GM12878 (cell line): ENCODE measurements around the gene ADAMTS2. TPM values are rescaled to one million over a fixed set of nuclear protein-coding genes. Genes with fewer than 3 reads are reported as not detected.

ENCODE experiments used
- ATAC-seq: fragments of 200-7000 bp; cut with Tn5 transposase; 3 replicates; pipeline ENCODE4 v1.9.1; 2020; ENCODE audit warnings: mild to moderate bottlenecking, moderate library complexity
- BruUV-seq: library from RNA; stranded (reverse); fragments of 400-500 nt; replicated peaks from 2 replicates; lab custom pipeline; 2021; lab: Mats Ljungman, UMichigan
- CTCF ChIA-PET: fragments of 300-600 bp; sonication (Branson Sonifier 250); formaldehyde crosslinking; extraction: SDS; loops from one replicate; lab custom pipeline; 2021; ENCODE audit warnings: inconsistent platforms; lab: Yijun Ruan, JAX
- POLR2A ChIA-PET: fragments of 350-600 bp; formaldehyde crosslinking; extraction: SDS; loops from one replicate; lab custom pipeline; 2021; ENCODE audit warnings: inconsistent platforms; lab: Charles Lee
- RAD21 ChIA-PET: fragments of 300-600 bp; sonication (Branson Sonifier 250); formaldehyde crosslinking; loops from one replicate; lab custom pipeline; 2023; ENCODE audit warnings: antibody characterized with exemption; ENCODE audit not compliant: unreplicated experiment; lab: Charles Lee
- SMC1A ChIA-PET: fragments of 300-600 bp; sonication (Branson Sonifier 250); formaldehyde crosslinking; loops from one replicate; lab custom pipeline; 2023; ENCODE audit not compliant: unreplicated experiment, uncharacterized antibody; lab: Charles Lee
- DNase-seq: peaks from one replicate; pipeline ENCODE4 v3.0.0-alpha.2; 2011; ENCODE audit warnings: low read depth, low spot score
- FAIRE-seq: peaks from 3 replicates; lab custom pipeline; 2011; peaks lifted over from hg19 to GRCh38; lab: Jason Lieb, UNC
- H2AFZ ChIP-seq: 2 replicates; pipeline ENCODE4 v1.6.0; 2011; ENCODE audit warnings: low read depth, low read length, control low read depth; ENCODE audit not compliant: control insufficient read depth
- H3K27ac ChIP-seq: 2 replicates; pipeline ENCODE4 v1.5.1; 2011; ENCODE audit warnings: control low read depth; ENCODE audit not compliant: control insufficient read depth, insufficient read depth
- H3K27me3 ChIP-seq, 2 experiments: replicated peaks in 1 of 2; 2 replicates each; pipeline versions ENCODE4 v1.6.0 to v1.6.1; 2011; ENCODE audit warnings: low read length in 1 of 2; ENCODE audit not compliant: control insufficient read depth in 2 of 2, insufficient read depth in 2 of 2
- H3K36me3 ChIP-seq, 2 experiments: 2 replicates each; pipeline ENCODE4 v1.5.1; 2011; ENCODE audit warnings: low read length in 1 of 2; ENCODE audit not compliant: control insufficient read depth in 2 of 2, insufficient read depth in 2 of 2
- H3K4me1 ChIP-seq: 2 replicates; pipeline ENCODE4 v1.6.1; 2011; ENCODE audit warnings: mild to moderate bottlenecking, low read length, moderate library complexity, mixed read lengths; ENCODE audit not compliant: control insufficient read depth, insufficient read depth
- H3K4me2 ChIP-seq: 2 replicates; pipeline ENCODE4 v1.6.0; 2011; ENCODE audit warnings: control low read depth; ENCODE audit not compliant: control insufficient read depth, insufficient read depth
- H3K4me3 ChIP-seq: fragments of 200-600 bp; sonication (generic); 2 replicates; pipeline ENCODE4 v1.5.1; 2016
- H3K79me2 ChIP-seq: 2 replicates; pipeline ENCODE4 v1.6.0; 2011; ENCODE audit warnings: low read length; ENCODE audit not compliant: control insufficient read depth, insufficient read depth
- H3K9ac ChIP-seq: 2 replicates; pipeline ENCODE4 v1.8.0; 2011; ENCODE audit warnings: low read length, control low read depth, mixed read lengths; ENCODE audit not compliant: control insufficient read depth, insufficient read depth
- H3K9me3 ChIP-seq: replicated peaks from 3 replicates; pipeline ENCODE4 v1.5.1; 2011; ENCODE audit warnings: mild to moderate bottlenecking, low read length; ENCODE audit not compliant: control insufficient read depth, insufficient read depth
- H4K20me1 ChIP-seq: 2 replicates; pipeline ENCODE4 v1.6.0; 2011; ENCODE audit not compliant: control insufficient read depth, insufficient read depth
- CBFB ChIP-seq: IDR thresholded peaks from 2 replicates; pipeline ENCODE4 v1.6.1; 2016; ENCODE audit warnings: antibody characterized with exemption, low read depth
- CREB1 ChIP-seq: IDR thresholded peaks from 2 replicates; pipeline ENCODE4 v1.6.1; 2012; ENCODE audit warnings: low read depth, mild to moderate bottlenecking, inconsistent platforms
- CREM ChIP-seq: IDR thresholded peaks from 2 replicates; pipeline ENCODE4 v1.6.1; 2014; ENCODE audit warnings: antibody characterized with exemption, low read depth
- LARP7 ChIP-seq: fragments of 450-650 bp; IDR thresholded peaks from 2 replicates; pipeline ENCODE4 v1.6.1; 2017; ENCODE audit warnings: mild to moderate bottlenecking
- MEF2A ChIP-seq: IDR thresholded peaks from 2 replicates; pipeline ENCODE4 v1.6.1; 2011; ENCODE audit warnings: low read depth, mild to moderate bottlenecking, low read length, moderate library complexity; ENCODE audit not compliant: insufficient read depth
- NFIC ChIP-seq: IDR thresholded peaks from 2 replicates; pipeline ENCODE4 v1.6.1; 2012; ENCODE audit warnings: low read depth, mild to moderate bottlenecking, inconsistent platforms, low read length, moderate library complexity
- SMAD5 ChIP-seq: IDR thresholded peaks from 2 replicates; pipeline ENCODE4 v1.6.1; 2016; ENCODE audit warnings: antibody characterized with exemption, low read depth
- SPI1 ChIP-seq: IDR thresholded peaks from 2 replicates; pipeline ENCODE4 v1.6.1; 2011; ENCODE audit warnings: low read depth, mild to moderate bottlenecking, low read length, moderate library complexity, borderline replicate concordance; ENCODE audit not compliant: insufficient read depth
- SREBF2 ChIP-seq: IDR thresholded peaks from 2 replicates; pipeline ENCODE4 v1.6.1; 2012; ENCODE audit warnings: mild to moderate bottlenecking, low read length
- SUPT20H ChIP-seq: IDR thresholded peaks from 2 replicates; pipeline ENCODE4 v1.6.1; 2011; ENCODE audit warnings: low read depth, mild to moderate bottlenecking, low read length, moderate library complexity, borderline replicate concordance; ENCODE audit not compliant: control insufficient read depth
- TCF12 ChIP-seq: IDR thresholded peaks from 2 replicates; pipeline ENCODE4 v1.6.1; 2011; ENCODE audit warnings: low read depth, mild to moderate bottlenecking, low read length
- TCF7 ChIP-seq: IDR thresholded peaks from 2 replicates; pipeline ENCODE4 v1.6.1; 2014; ENCODE audit warnings: antibody characterized with exemption, borderline replicate concordance
- ZNF622 ChIP-seq: fragments of 450-650 bp; IDR thresholded peaks from 2 replicates; pipeline ENCODE4 v1.6.1; 2017; ENCODE audit warnings: mild to moderate bottlenecking, inconsistent platforms
- ZSCAN29 ChIP-seq: fragments of 450-650 bp; IDR thresholded peaks from 2 replicates; pipeline ENCODE4 v1.6.1; 2017; ENCODE audit warnings: mild to moderate bottlenecking, moderate library complexity
- WGBS: methylation state at CpG from one replicate; pipeline ENCODE4 v1.1.6; 2016; ENCODE audit warnings: low lambda C conversion rate; ENCODE audit not compliant: insufficient replicate concordance, insufficient coverage; ENCODE audit errors: missing lambda C conversion rate; 5-methylcytosine and 5-hydroxymethylcytosine counted together
- in situ Hi-C: fragments of 300-500 bp; cut with MboI; formaldehyde crosslinking; loops from 9 replicates; pipeline ENCODE4 v1.14.3; 2018; ENCODE audit warnings: mixed read lengths
- intact Hi-C: fragments of 100-400 bp; cut with micrococcal nuclease; formaldehyde crosslinking; loops from one replicate; pipeline ENCODE4 v1.14.2; 2022; ENCODE audit not compliant: unreplicated experiment
- polyA plus RNA-seq, 11 experiments: library from polyadenylated mRNA; depleted of rRNA in 4 of 11; unstranded in 6 of 11; stranded (reverse) in 5 of 11; fragments of >200 nt; fragmentation: Nextera tagmentation in 4 of 11; fragmentation: Illumina TruSeq in 1 of 11; extraction: Ambion mirVana in 4 of 11; extraction: Trizol in 1 of 11; gene quantifications; 1 replicate in 1 of 11; 2 replicates in 10 of 11; pipeline versions ENCODE4 v1.2.1 to v1.2.3, GENCODE V29; 2011 to 2016; ENCODE audit warnings: inconsistent platforms in 2 of 11, missing spikeins in 2 of 11, low read depth in 1 of 11
- total RNA-seq, 4 experiments: library from RNA; depleted of rRNA in 3 of 4; stranded (reverse); fragments of >200 nt in 3 of 4; fragmentation: Illumina TruSeq in 1 of 4; extraction: Trizol in 1 of 4; gene quantifications; 2 replicates each; pipeline versions ENCODE4 v1.2.1 to v1.2.3, GENCODE V29; 2013 to 2021
- TF ChIP-seq, protein P1 (sequence below): fragments of 450-650 bp; formaldehyde crosslinking; IDR thresholded peaks from 2 replicates; pipeline ENCODE4 v1.4.0; 2020; ENCODE audit warnings: mild to moderate bottlenecking, moderate library complexity
- TF ChIP-seq, protein P2 (sequence below): fragments of 450-650 bp; IDR thresholded peaks from 2 replicates; pipeline ENCODE4 v1.6.1; 2017; ENCODE audit warnings: mild to moderate bottlenecking, low read depth, inconsistent platforms; ENCODE audit not compliant: poor library complexity, severe bottlenecking
- TF ChIP-seq, protein P3 (sequence below): fragments of 450-650 bp; IDR thresholded peaks from 2 replicates; pipeline ENCODE4 v1.6.1; 2016; ENCODE audit warnings: mild to moderate bottlenecking
- TF ChIP-seq, protein P4 (sequence below): fragments of 450-650 bp; IDR thresholded peaks from 2 replicates; pipeline ENCODE4 v1.6.1; 2017; ENCODE audit warnings: low read depth, mild to moderate bottlenecking, moderate library complexity

ADAMTS2 gene
- total and polyA plus RNA-seq, 10 of the 15 experiments (the other 5 are each of a cell fraction or from before 2014, with no cell fraction given) = 0.03 to 0.05 TPM; not detected in 8

DNA sequence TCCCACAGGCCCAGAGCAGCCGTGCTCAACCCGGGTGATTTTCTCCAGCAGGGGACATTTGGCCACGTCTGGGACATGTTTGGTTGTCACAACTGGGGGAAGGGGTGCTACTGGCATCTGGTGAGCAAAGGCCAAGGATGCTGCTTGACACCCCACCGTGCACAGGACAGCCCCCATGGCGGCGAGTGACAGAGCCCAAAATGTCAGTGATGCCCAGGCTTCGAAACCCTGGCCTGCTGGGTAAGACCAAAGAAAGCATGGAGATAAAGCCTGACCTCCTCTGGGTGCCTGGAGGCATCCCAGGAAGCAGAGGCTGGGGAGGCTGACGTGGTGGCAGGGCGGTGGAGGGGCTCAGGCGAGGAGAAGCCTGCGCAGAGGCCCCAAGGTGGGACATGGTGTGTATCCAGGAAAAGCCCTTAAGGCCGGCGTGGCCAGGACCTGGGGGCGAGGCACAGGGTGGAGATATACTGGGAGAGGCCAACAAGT lies 218.7 kb downstream of the ADAMTS2 start:
- RAD21 ChIA-PET = no interaction called here
- Histone ChIP-seq H3K27ac (no peak overlapping the region), H3K4me2 (no peak overlapping the region), H3K9ac (no peak overlapping the region), H3K36me3 (no peaks in the 10 kb centered on the region), H3K79me2 (no peaks in the 10 kb centered on the region), H3K9me3 (peaks cover 3% of the 10 kb centered on the region; the same call in 1 of the 3 replicates), H3K4me3 (no peak overlapping the region), H3K4me1 (no peaks in the 10 kb centered on the region), H3K27me3 (no peaks in the 10 kb centered on the region), H2AFZ (no peak overlapping the region), H4K20me1 (no peaks in the 10 kb centered on the region)
- ATAC-seq (no peak), FAIRE-seq (no peak), DNase-seq (no peak)
- 50% methylated on average over 14 of the region's 14 CpGs for WGBS
- no TSS peak for BruUV-seq
- intact Hi-C loops = no loop called here
- SMC1A ChIA-PET = no interaction called here
- in situ Hi-C loops = no loop called here
- POLR2A ChIA-PET = no interaction called here
- TF ChIP-seq, protein P1, sequence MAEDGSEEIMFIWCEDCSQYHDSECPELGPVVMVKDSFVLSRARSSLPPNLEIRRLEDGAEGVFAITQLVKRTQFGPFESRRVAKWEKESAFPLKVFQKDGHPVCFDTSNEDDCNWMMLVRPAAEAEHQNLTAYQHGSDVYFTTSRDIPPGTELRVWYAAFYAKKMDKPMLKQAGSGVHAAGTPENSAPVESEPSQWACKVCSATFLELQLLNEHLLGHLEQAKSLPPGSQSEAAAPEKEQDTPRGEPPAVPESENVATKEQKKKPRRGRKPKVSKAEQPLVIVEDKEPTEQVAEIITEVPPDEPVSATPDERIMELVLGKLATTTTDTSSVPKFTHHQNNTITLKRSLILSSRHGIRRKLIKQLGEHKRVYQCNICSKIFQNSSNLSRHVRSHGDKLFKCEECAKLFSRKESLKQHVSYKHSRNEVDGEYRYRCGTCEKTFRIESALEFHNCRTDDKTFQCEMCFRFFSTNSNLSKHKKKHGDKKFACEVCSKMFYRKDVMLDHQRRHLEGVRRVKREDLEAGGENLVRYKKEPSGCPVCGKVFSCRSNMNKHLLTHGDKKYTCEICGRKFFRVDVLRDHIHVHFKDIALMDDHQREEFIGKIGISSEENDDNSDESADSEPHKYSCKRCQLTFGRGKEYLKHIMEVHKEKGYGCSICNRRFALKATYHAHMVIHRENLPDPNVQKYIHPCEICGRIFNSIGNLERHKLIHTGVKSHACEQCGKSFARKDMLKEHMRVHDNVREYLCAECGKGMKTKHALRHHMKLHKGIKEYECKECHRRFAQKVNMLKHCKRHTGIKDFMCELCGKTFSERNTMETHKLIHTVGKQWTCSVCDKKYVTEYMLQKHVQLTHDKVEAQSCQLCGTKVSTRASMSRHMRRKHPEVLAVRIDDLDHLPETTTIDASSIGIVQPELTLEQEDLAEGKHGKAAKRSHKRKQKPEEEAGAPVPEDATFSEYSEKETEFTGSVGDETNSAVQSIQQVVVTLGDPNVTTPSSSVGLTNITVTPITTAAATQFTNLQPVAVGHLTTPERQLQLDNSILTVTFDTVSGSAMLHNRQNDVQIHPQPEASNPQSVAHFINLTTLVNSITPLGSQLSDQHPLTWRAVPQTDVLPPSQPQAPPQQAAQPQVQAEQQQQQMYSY = no peak
- no peak for TF ChIP-seq TCF7
- TF ChIP-seq ZNF622 = no peak
- TF ChIP-seq CBFB = no peak
- TF ChIP-seq, protein P2, sequence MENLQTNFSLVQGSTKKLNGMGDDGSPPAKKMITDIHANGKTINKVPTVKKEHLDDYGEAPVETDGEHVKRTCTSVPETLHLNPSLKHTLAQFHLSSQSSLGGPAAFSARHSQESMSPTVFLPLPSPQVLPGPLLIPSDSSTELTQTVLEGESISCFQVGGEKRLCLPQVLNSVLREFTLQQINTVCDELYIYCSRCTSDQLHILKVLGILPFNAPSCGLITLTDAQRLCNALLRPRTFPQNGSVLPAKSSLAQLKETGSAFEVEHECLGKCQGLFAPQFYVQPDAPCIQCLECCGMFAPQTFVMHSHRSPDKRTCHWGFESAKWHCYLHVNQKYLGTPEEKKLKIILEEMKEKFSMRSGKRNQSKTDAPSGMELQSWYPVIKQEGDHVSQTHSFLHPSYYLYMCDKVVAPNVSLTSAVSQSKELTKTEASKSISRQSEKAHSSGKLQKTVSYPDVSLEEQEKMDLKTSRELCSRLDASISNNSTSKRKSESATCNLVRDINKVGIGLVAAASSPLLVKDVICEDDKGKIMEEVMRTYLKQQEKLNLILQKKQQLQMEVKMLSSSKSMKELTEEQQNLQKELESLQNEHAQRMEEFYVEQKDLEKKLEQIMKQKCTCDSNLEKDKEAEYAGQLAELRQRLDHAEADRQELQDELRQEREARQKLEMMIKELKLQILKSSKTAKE = no peak
- no peak for TF ChIP-seq MEF2A
- no peak for TF ChIP-seq CREB1
- no peak for TF ChIP-seq ZSCAN29
- TF ChIP-seq, protein P3, sequence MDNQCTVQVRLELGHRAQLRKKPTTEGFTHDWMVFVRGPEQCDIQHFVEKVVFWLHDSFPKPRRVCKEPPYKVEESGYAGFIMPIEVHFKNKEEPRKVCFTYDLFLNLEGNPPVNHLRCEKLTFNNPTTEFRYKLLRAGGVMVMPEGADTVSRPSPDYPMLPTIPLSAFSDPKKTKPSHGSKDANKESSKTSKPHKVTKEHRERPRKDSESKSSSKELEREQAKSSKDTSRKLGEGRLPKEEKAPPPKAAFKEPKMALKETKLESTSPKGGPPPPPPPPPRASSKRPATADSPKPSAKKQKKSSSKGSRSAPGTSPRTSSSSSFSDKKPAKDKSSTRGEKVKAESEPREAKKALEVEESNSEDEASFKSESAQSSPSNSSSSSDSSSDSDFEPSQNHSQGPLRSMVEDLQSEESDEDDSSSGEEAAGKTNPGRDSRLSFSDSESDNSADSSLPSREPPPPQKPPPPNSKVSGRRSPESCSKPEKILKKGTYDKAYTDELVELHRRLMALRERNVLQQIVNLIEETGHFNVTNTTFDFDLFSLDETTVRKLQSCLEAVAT = no peak
- no peak for TF ChIP-seq TCF12
- TF ChIP-seq, protein P4, sequence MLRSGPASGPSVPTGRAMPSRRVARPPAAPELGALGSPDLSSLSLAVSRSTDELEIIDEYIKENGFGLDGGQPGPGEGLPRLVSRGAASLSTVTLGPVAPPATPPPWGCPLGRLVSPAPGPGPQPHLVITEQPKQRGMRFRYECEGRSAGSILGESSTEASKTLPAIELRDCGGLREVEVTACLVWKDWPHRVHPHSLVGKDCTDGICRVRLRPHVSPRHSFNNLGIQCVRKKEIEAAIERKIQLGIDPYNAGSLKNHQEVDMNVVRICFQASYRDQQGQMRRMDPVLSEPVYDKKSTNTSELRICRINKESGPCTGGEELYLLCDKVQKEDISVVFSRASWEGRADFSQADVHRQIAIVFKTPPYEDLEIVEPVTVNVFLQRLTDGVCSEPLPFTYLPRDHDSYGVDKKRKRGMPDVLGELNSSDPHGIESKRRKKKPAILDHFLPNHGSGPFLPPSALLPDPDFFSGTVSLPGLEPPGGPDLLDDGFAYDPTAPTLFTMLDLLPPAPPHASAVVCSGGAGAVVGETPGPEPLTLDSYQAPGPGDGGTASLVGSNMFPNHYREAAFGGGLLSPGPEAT = no peak
- TF ChIP-seq SMAD5 = no peak
- TF ChIP-seq NFIC = no peak
- TF ChIP-seq SREBF2 = no peak
- TF ChIP-seq LARP7 = no peak
- TF ChIP-seq SPI1 = no peak
- TF ChIP-seq CREM = no peak
- no peak for TF ChIP-seq SUPT20H
- CTCF ChIA-PET = no interaction called here
